Type B pancreatic cell (in vitro differentiated cells): ENCODE measurements around the gene IAPP. TPM values are rescaled to one million over a fixed set of nuclear protein-coding genes. Genes with fewer than 3 reads are reported as not detected.

ENCODE experiments used
- DNase-seq: peaks from one replicate; pipeline ENCODE4 v3.0.0; 2021; ENCODE audit warnings: mixed read lengths; ENCODE audit not compliant: unreplicated experiment; ENCODE audit errors: extremely low spot score
- H3K27ac Mint-ChIP-seq: 2 replicates; pipeline ENCODE4 v1.8.0; 2021; ENCODE audit warnings: mild to moderate bottlenecking, mixed read lengths
- H3K27me3 Mint-ChIP-seq: 2 replicates; pipeline ENCODE4 v1.8.0; 2021; ENCODE audit warnings: mixed read lengths
- H3K36me3 Mint-ChIP-seq: 2 replicates; pipeline ENCODE4 v1.8.0; 2021; ENCODE audit warnings: mixed read lengths
- H3K4me1 Mint-ChIP-seq: one replicate; pipeline ENCODE4 v1.8.0; 2021; ENCODE audit warnings: mixed read lengths; ENCODE audit not compliant: unreplicated experiment
- H3K4me3 Mint-ChIP-seq: 2 replicates; pipeline ENCODE4 v1.8.0; 2021; ENCODE audit warnings: mild to moderate bottlenecking, mixed read lengths
- H3K9me3 Mint-ChIP-seq: 2 replicates; pipeline ENCODE4 v1.8.0; 2021; ENCODE audit warnings: mixed read lengths
- total RNA-seq: library from RNA; stranded (reverse); gene quantifications from 2 replicates; pipeline ENCODE4 v1.2.1, GENCODE V29; 2021; ENCODE audit warnings: low replicate concordance
- TF ChIP-seq, protein P1 (sequence below): fragments of 200-600 bp; sonication (generic); conservative IDR thresholded peaks from 2 replicates; pipeline ENCODE4 v1.5.0; 2021; ENCODE audit warnings: antibody characterized with exemption, mild to moderate bottlenecking

IAPP gene
- total RNA-seq, 1 donor from 2014 or later, result 10.4 TPM

DNA sequence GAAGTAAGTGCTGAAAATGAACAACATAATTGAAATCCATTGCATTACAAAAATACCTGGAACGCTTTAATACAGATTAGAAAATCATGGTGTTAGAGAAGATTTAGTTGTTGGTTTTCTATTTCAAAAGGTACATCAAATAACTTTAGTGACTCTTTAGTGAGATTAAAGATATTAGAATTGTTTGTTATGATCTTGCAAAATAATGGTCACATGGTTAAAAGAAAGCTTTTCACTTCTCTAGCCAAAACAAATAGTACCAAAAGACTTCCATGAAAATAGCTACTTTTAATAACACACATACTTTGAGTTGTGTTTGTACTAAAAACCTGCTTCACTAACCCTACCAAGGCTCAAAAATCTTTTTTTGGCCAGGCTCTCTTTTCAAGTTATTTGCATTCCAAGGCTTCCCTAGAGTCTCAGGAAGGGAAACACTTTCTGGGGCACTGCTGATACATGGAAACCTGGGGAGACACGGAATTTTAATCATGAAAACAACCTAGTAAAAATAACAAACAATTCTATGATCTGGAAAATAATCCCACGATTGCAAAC lies 37.9 kb upstream of the IAPP start, which contains the start of gene SLCO1A2:
TSS of gene SLCO1A2 (minus strand) at position 147 of the 555 bp plus-strand sequence. CDS start 270 bp downstream, outside the sequence.
- DNase-seq, result no peak
- H3K27ac Mint-ChIP-seq, result no peak within 1 kb of the TSS
- TF ChIP-seq, protein P1, sequence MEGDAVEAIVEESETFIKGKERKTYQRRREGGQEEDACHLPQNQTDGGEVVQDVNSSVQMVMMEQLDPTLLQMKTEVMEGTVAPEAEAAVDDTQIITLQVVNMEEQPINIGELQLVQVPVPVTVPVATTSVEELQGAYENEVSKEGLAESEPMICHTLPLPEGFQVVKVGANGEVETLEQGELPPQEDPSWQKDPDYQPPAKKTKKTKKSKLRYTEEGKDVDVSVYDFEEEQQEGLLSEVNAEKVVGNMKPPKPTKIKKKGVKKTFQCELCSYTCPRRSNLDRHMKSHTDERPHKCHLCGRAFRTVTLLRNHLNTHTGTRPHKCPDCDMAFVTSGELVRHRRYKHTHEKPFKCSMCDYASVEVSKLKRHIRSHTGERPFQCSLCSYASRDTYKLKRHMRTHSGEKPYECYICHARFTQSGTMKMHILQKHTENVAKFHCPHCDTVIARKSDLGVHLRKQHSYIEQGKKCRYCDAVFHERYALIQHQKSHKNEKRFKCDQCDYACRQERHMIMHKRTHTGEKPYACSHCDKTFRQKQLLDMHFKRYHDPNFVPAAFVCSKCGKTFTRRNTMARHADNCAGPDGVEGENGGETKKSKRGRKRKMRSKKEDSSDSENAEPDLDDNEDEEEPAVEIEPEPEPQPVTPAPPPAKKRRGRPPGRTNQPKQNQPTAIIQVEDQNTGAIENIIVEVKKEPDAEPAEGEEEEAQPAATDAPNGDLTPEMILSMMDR, result no peak
- no peaks in the 10 kb centered on the region for H3K4me1 Mint-ChIP-seq
- peaks cover 5% of the 10 kb centered on the region for H3K36me3 Mint-ChIP-seq
- H3K9me3 Mint-ChIP-seq, result peaks cover 7% of the 10 kb centered on the region
- H3K4me3 Mint-ChIP-seq, result no peak within 1 kb of the TSS
- H3K27me3 Mint-ChIP-seq, result no peaks in the 10 kb centered on the region

GRCh38 chr12:21336656-21337055 lies 36.0 kb upstream of the IAPP start:
- no peak overlapping the region for H3K27ac Mint-ChIP-seq
- H3K27me3 Mint-ChIP-seq, result no peaks in the 10 kb centered on the region
- no peaks in the 10 kb centered on the region for H3K4me1 Mint-ChIP-seq
- H3K9me3 Mint-ChIP-seq, result no peaks in the 10 kb centered on the region
- H3K4me3 Mint-ChIP-seq, result no peak overlapping the region
- DNase-seq, result no peak
- H3K36me3 Mint-ChIP-seq, result no peaks in the 10 kb centered on the region
- TF ChIP-seq, protein P1, result no peak

DNA sequence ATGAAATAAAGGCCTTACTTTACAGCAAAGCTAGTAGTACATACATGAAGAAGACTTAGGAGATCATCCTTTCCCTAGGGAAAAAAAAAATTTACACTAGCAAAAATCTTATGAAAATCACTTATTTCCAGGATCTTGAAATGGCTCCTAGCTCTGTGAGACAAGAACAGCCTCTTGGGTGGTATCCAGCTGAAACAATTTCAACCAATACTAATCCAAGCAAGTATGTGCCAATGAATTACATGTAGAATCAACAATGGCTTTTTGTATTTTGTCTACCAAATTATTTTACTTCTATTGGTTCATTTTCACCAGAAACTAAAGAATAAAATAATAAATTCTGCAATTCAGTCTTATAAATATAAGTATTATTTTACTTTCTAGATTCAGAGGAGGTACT lies 35.2 kb upstream of the IAPP start:
- TF ChIP-seq, protein P1, result no peak
- H3K27me3 Mint-ChIP-seq, result no peaks in the 10 kb centered on the region
- DNase-seq, result no peak
- no peak overlapping the region for H3K27ac Mint-ChIP-seq
- H3K36me3 Mint-ChIP-seq, result no peaks in the 10 kb centered on the region
- H3K4me1 Mint-ChIP-seq, result no peaks in the 10 kb centered on the region
- H3K9me3 Mint-ChIP-seq, result no peaks in the 10 kb centered on the region
- H3K4me3 Mint-ChIP-seq, result no peak overlapping the region

GRCh38 chr12:21337959-21338744 lies 34.5 kb upstream of the IAPP start:
- H3K9me3 Mint-ChIP-seq, result no peaks in the 10 kb centered on the region
- DNase-seq, result no peak
- no peak overlapping the region for H3K27ac Mint-ChIP-seq
- H3K36me3 Mint-ChIP-seq, result no peaks in the 10 kb centered on the region
- H3K27me3 Mint-ChIP-seq, result no peaks in the 10 kb centered on the region
- TF ChIP-seq, protein P1, result no peak
- H3K4me3 Mint-ChIP-seq, result no peak overlapping the region
- H3K4me1 Mint-ChIP-seq, result no peaks in the 10 kb centered on the region

- Mint-ChIP-seq H3K4me3 (no peak overlapping the region), H3K36me3 (no peaks in the 10 kb centered on the region), H3K9me3 (no peaks in the 10 kb centered on the region), H3K27ac (no peak overlapping the region), H3K4me1 (no peaks in the 10 kb centered on the region), H3K27me3 (no peaks in the 10 kb centered on the region)
- DNase-seq, result no peak
- TF ChIP-seq, protein P1, result no peak
Measured at GRCh38 chr12:21339921-21340320, 32.8 kb upstream of the IAPP start.
